SU-DHL-6 (cell line): ENCODE results near the gene NAA35.

Source experiments
- H2AFZ ChIP-seq: fragments of 200-600 bp; sonication (generic); 2 replicates; pipeline ENCODE4 v1.6.1; 2014; ENCODE audit warnings: low read depth, mild to moderate bottlenecking, moderate library complexity, mixed read lengths, antibody characterized with exemption, low read length; ENCODE audit not compliant: severe bottlenecking
- H3F3A ChIP-seq: fragments of 200-600 bp; shearing (Covaris generic); 2 replicates; pipeline ENCODE4 v1.6.0; 2016; ENCODE audit warnings: antibody characterized with exemption, mild to moderate bottlenecking; ENCODE audit not compliant: insufficient read depth
- H3K27ac ChIP-seq: fragments of 200-600 bp; sonication (generic); 2 replicates; pipeline ENCODE4 v1.5.1; 2016; ENCODE audit warnings: low read depth, mild to moderate bottlenecking, low read length, moderate library complexity, mixed read lengths
- H3K27me3 ChIP-seq: fragments of 200-600 bp; sonication (generic), shearing (Covaris generic); 2 replicates; pipeline ENCODE4 v1.6.0; 2014; ENCODE audit warnings: mild to moderate bottlenecking, low read length
- H3K36me3 ChIP-seq: fragments of 200-600 bp; sonication (generic); 2 replicates; pipeline ENCODE4 v1.6.1; 2014; ENCODE audit warnings: mild to moderate bottlenecking, low read length, mixed read lengths
- H3K4me2 ChIP-seq: fragments of 300-600, 200-600 bp; shearing (Covaris generic), sonication (generic); 2 replicates; pipeline ENCODE4 v1.6.0; 2014; ENCODE audit warnings: low read length, low read depth, mild to moderate bottlenecking; ENCODE audit not compliant: poor library complexity, severe bottlenecking
- H3K4me3 ChIP-seq: fragments of 200-600 bp; sonication (generic); 2 replicates; pipeline ENCODE4 v1.5.1; 2014; ENCODE audit warnings: antibody characterized with exemption, low read length, mild to moderate bottlenecking, mixed read lengths; ENCODE audit not compliant: insufficient read depth, poor library complexity, severe bottlenecking
- H3K79me2 ChIP-seq: fragments of 200-600 bp; sonication (generic); 2 replicates; pipeline ENCODE4 v1.6.1; 2014; ENCODE audit warnings: mild to moderate bottlenecking, low read length, moderate library complexity; ENCODE audit not compliant: insufficient read depth
- H3K9ac ChIP-seq: fragments of 200-600 bp; sonication (generic); 2 replicates; pipeline ENCODE4 v1.7.0; 2014; ENCODE audit warnings: mild to moderate bottlenecking, low read length
- H3K9me2 ChIP-seq: fragments of 200-600 bp; sonication (generic); replicated peaks from 2 replicates; pipeline ENCODE4 v1.6.1; 2014; ENCODE audit warnings: low read length; ENCODE audit not compliant: insufficient read depth
- H3K9me3 ChIP-seq: fragments of 200-600 bp; sonication (generic); 2 replicates; pipeline ENCODE4 v1.6.1; 2014; ENCODE audit warnings: low read length, mixed read lengths; ENCODE audit not compliant: insufficient read depth
- H4K20me1 ChIP-seq: fragments of 200-600 bp; sonication (generic); 2 replicates; pipeline ENCODE4 v1.6.1; 2014; ENCODE audit warnings: low read depth, mild to moderate bottlenecking, antibody characterized with exemption, low read length, moderate library complexity, mixed read lengths
- CTCF ChIP-seq: fragments of 200-600 bp; sonication (generic); IDR thresholded peaks from one replicate; pipeline ENCODE4 v1.5.1; 2017; ENCODE audit warnings: antibody characterized with exemption, mild to moderate bottlenecking, low read length, moderate library complexity; ENCODE audit not compliant: insufficient read depth, poor library complexity, severe bottlenecking
- EZH2phosphoT487 ChIP-seq: fragments of 200-600 bp; sonication (generic), shearing (Covaris generic); conservative IDR thresholded peaks from 2 replicates; pipeline ENCODE4 v1.6.1; 2018; ENCODE audit warnings: mild to moderate bottlenecking, antibody characterized with exemption, low read length, moderate library complexity, mixed read lengths

NAA35 gene

DNA sequence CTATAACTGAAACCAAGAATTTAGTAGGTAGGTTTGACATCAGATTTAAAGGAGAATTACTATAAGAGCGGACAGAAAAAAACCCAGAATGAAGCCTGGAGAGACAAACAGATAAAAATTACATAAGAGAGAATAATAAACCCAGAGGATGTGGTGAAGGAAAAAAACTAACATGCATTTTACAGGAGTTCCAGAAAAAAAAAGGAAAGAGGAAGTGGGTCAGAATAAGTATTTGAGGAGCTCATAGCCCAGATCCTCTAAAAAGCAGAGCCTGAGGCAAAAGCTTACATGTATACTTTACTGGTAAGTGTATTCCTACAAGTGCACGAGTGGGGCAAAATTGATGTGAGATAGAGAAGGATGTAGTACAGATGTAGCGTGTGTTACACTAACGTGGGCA is 43.1 kb upstream of the NAA35 start:
- H2AFZ ChIP-seq, result no peak overlapping the region
- no peaks in the 10 kb centered on the region for H3K36me3 ChIP-seq
- H4K20me1 ChIP-seq, result no peaks in the 10 kb centered on the region
- H3K4me3 ChIP-seq, result no peak overlapping the region
- no peak overlapping the region for H3K27ac ChIP-seq
- H3K27me3 ChIP-seq, result no peaks in the 10 kb centered on the region
- H3K79me2 ChIP-seq, result no peaks in the 10 kb centered on the region
- no peak overlapping the region for H3K9ac ChIP-seq
- H3K9me2 ChIP-seq, result no peaks in the 10 kb centered on the region
- no peaks in the 10 kb centered on the region for H3K9me3 ChIP-seq
- no peaks in the 10 kb centered on the region for H3F3A ChIP-seq
- no peak overlapping the region for H3K4me2 ChIP-seq
- TF ChIP-seq CTCF (no peak), EZH2phosphoT487 (no peak)

GRCh38 chr9:85898332-85898731 is 42.6 kb upstream of the NAA35 start:
- Histone ChIP-seq H3K4me3 (no peak overlapping the region), H3K9ac (no peak overlapping the region), H3K4me2 (no peak overlapping the region), H3K9me3 (no peaks in the 10 kb centered on the region), H3K9me2 (no peaks in the 10 kb centered on the region), H3K27me3 (no peaks in the 10 kb centered on the region), H3K36me3 (no peaks in the 10 kb centered on the region), H3K79me2 (no peaks in the 10 kb centered on the region), H2AFZ (no peak overlapping the region), H3F3A (no peaks in the 10 kb centered on the region), H4K20me1 (no peaks in the 10 kb centered on the region), H3K27ac (no peak overlapping the region)
- TF ChIP-seq CTCF (no peak), EZH2phosphoT487 (no peak)

DNA sequence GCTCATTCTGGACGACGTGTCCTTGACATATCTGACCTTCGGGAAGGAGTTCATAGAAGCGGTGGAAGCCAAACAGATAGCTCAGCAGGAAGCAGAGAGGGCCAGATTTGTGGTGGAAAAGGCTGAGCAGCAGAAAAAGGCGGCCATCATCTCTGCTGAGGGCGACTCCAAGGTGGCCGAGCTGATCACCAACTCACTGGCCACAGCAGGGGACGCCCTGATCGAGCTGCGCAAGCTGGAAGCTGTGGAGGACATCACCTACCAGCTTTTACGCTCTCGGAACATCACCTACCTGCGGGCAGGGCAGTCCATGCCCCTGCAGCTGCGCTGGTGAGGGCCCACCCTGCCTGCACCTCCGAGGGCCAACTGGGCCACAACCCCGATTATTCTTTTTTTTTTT is 41.6 kb upstream of the NAA35 start:
- Histone ChIP-seq H2AFZ (no peak overlapping the region), H3K9me3 (no peaks in the 10 kb centered on the region), H3K79me2 (no peaks in the 10 kb centered on the region), H4K20me1 (no peaks in the 10 kb centered on the region), H3K27ac (no peak overlapping the region), H3K4me3 (no peak overlapping the region), H3K9me2 (no peaks in the 10 kb centered on the region), H3K36me3 (no peaks in the 10 kb centered on the region), H3K27me3 (no peaks in the 10 kb centered on the region), H3K9ac (no peak overlapping the region), H3K4me2 (no peak overlapping the region), H3F3A (no peaks in the 10 kb centered on the region)
- TF ChIP-seq EZH2phosphoT487 (no peak), CTCF (no peak)
